ENCODE results near the gene PPP1R9B.

The PPP1R9B gene

GRCh38 chr17:50172936-50173334, 22.5 kb upstream of the PPP1R9B start:
- no peak for DNase-seq

GRCh38 chr17:50172130-50172529, 21.7 kb upstream of the PPP1R9B start:
- DNase-seq = no peak

- DNase-seq = no peak
Observed at GRCh38 chr17:50171371-50172071, 21.0 kb upstream of the PPP1R9B start.

- no peak for DNase-seq
Observed at GRCh38 chr17:50170662-50171370, 20.3 kb upstream of the PPP1R9B start.

- no peak for DNase-seq
Observed at GRCh38 chr17:50169881-50170459, 19.5 kb upstream of the PPP1R9B start.

- DNase-seq = no peak
Observed at GRCh38 chr17:50169121-50169764, 18.8 kb upstream of the PPP1R9B start.

- no peak for DNase-seq
Observed at GRCh38 chr17:50168319-50168718, 17.8 kb upstream of the PPP1R9B start.

GRCh38 chr17:50167371-50167770, 16.9 kb upstream of the PPP1R9B start:
- no peak for DNase-seq

- no peak for DNase-seq
Observed at GRCh38 chr17:50166518-50167181, 16.2 kb upstream of the PPP1R9B start.

- no peak for DNase-seq
Observed at GRCh38 chr17:50165867-50166517, 15.5 kb upstream of the PPP1R9B start, which contains the start of gene SGCA. Gene SGCA, plus strand, starts transcription at chr17:50166005. Its CDS starts 36 bp downstream, at chr17:50166041.

GRCh38 chr17:50165466-50165865, 15.0 kb upstream of the PPP1R9B start:
- no peak for DNase-seq

- no peak for DNase-seq
Observed at GRCh38 chr17:50165066-50165465, 14.6 kb upstream of the PPP1R9B start.

- DNase-seq = no peak
Observed at GRCh38 chr17:50164697-50164988, 14.2 kb upstream of the PPP1R9B start.

GRCh38 chr17:50163843-50164696, 13.6 kb upstream of the PPP1R9B start:
- DNase-seq = no peak

- DNase-seq = no peak
Observed at GRCh38 chr17:50162466-50163254, 12.2 kb upstream of the PPP1R9B start.

- no peak for DNase-seq
Observed at GRCh38 chr17:50161911-50162288, 11.4 kb upstream of the PPP1R9B start.

- DNase-seq = peak; percentile 55
Observed at GRCh38 chr17:50161023-50161910, 10.8 kb upstream of the PPP1R9B start.

GRCh38 chr17:50157891-50158290, 7.4 kb upstream of the PPP1R9B start:
- DNase-seq = no peak

GRCh38 chr17:50155115-50155819, 4.8 kb upstream of the PPP1R9B start:
- DNase-seq = no peak

Measured in NCI-H2029 treated with DMSO at 0.1 percent for 48 hours (cell line).